ENCODE measurements around the gene TNNI3K.

TNNI3K gene

DNA sequence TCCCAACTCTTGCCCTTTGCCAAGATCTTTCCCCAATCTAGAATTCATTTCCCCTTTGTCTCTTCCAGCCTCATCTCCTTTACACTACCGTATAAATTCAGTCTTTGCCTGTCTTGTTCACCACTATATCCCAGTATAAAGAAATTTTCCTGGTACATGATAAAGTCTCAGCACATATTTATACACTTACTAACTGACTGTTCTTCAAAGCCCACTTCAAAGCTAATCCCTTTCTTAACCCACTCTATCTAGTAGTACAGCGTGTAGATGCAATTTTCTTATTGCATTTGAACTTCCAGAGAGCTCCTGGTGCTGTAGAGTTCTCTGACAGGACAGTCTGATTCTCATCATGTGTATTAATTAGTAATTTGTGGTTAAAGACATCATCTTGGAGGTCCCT lies 199.1 kb downstream of the TNNI3K start:
- DNase-seq (ENCODE audit: low spot score), result no peak

GRCh38 chr1:74436078-74436477 lies 200.9 kb downstream of the TNNI3K start:
- DNase-seq (ENCODE audit: low spot score), result no peak

GRCh38 chr1:74437035-74437434 lies 201.8 kb downstream of the TNNI3K start:
- no peak for DNase-seq (ENCODE audit: low spot score)

DNA sequence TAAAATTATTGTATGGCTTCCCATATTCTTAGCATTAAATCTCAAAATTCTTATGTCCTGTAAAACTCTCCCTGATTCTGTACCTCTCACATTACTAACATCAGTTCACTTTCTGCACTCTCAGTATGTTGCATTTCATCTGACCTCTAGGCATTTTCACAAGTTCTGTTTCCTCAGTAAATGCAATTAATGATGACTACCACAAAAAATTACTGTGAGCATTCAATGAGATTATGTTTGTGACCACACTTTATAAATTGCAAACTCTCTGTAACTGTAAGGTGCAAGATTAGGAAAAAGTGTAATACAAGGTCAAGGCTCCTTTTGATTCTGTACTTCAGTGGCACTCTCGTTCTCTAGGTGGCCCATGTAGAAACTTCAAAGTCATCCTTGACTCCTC lies 216.8 kb downstream of the TNNI3K start:
- DNase-seq (ENCODE audit: low spot score), result no peak

DNA sequence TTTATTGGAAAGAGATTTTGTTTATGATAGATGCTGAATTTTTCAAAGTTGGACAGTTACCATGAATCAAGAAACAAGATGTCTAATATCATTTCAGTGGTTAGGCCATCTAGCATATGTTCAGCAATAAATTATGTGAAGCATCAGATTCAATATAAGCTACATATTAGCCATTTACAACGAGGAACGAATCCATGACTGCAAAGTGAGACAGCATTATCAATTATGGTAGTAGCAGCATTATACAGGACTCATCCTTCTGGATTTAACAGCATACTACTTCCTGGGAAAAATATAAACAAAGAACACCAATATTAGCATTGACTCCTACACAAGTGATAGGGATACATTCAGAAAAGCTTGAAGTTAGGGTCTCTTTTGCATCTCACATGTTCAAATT lies 218.1 kb downstream of the TNNI3K start:
- no peak for DNase-seq (ENCODE audit: low spot score)

DNA sequence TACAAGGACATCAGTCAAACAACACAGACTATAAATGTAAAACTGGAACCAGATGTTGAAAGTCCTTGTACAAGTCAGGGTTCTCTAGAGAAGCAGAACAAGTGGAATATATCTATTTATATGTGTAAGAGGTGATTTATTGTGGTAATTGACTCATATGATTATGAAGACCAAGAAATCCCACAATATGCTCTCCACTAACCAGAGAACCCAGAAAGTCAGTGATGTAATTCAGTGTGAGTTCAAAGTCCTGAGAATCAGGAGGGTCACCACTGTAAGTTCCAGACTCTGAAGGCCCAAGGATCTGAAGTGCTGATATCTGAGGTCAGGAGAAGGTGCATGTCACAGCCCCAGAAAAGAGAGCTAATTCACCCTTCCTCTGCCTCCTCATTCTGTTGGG lies 220.2 kb downstream of the TNNI3K start:
- no peak for DNase-seq (ENCODE audit: low spot score)

DNA sequence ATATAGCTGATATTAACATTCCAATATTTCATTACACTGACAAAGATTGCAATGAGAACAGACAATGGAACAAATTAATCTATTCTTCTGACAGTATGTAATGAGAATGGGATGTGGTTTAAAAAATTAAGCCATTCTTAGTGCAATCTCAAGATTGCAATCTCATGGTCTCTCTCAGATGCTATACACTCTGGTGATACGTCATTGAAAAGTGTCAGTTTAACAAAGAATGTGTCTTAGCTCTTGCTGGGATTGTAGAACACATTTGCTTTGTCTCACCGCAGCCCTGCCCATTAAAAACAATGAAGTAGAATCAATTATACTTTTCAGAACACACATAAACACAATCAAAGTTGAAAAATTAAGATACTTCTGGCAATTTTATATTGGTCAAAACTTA lies 222.1 kb downstream of the TNNI3K start:
- DNase-seq (ENCODE audit: low spot score), result no peak

- no peak for DNase-seq (ENCODE audit: low spot score)
Measured at GRCh38 chr1:74463333-74463988, 228.3 kb downstream of the TNNI3K start.

- no peak for DNase-seq (ENCODE audit: low spot score)
Measured at GRCh38 chr1:74464037-74464436, 228.8 kb downstream of the TNNI3K start.

GRCh38 chr1:74465193-74465681 lies 230.1 kb downstream of the TNNI3K start:
- no peak for DNase-seq (ENCODE audit: low spot score)

- no peak for DNase-seq (ENCODE audit: low spot score)
Measured at GRCh38 chr1:74467786-74468377, 232.7 kb downstream of the TNNI3K start.

GRCh38 chr1:74468982-74469603 lies 233.9 kb downstream of the TNNI3K start:
- no peak for DNase-seq (ENCODE audit: low spot score)

GRCh38 chr1:74470251-74470650 lies 235.1 kb downstream of the TNNI3K start:
- no peak for DNase-seq (ENCODE audit: low spot score)

DNA sequence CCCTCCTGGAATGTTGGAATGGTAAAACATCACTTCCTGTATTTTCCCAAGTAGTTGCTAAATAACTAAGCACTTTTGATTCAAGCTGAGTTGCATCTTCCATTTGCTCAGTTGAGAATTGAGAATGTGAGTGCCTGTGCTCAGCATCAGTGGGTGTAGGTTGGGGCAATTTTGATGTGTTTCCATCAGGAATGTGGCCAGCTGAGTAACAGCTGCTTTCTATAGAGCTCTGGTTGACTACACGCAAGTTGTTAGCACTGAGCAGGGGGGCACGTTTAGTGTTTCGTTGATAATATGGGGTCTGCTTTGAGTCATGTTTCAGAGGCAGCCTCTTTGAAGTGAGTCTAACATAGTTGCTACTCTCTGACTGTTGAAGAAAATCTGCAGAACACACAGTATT lies 235.7 kb downstream of the TNNI3K start:
- DNase-seq (ENCODE audit: low spot score), result no peak

GRCh38 chr1:74471470-74471869 lies 236.3 kb downstream of the TNNI3K start:
- DNase-seq (ENCODE audit: low spot score), result no peak

GRCh38 chr1:74474585-74474984 lies 239.4 kb downstream of the TNNI3K start:
- no peak for DNase-seq (ENCODE audit: low spot score)

DNA sequence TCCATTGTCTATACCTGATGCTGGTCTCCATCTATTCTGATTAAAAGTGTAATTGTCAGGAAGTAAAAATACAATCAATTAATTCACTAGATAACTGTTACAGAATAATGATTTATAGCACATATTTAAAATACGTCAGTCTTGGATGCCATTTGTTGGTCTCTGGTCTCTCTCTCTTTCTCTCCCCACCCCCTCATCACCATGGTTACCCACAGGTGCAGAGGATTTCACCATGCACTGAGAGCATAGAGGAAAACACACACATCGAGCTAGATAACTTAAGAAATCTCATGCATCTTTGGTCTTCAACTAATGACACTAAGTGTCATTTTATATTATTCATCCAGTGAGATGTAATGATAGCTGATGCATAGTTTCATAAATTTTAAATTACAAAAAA lies 243.8 kb downstream of the TNNI3K start:
- no peak for DNase-seq (ENCODE audit: low spot score)

GRCh38 chr1:74480068-74480467 lies 244.9 kb downstream of the TNNI3K start:
- no peak for DNase-seq (ENCODE audit: low spot score)

- no peak for DNase-seq (ENCODE audit: low spot score)
Measured at GRCh38 chr1:74481607-74482006, 246.4 kb downstream of the TNNI3K start.

- DNase-seq (ENCODE audit: low spot score), result no peak
Measured at GRCh38 chr1:74485622-74486021, 250.4 kb downstream of the TNNI3K start.

DNA sequence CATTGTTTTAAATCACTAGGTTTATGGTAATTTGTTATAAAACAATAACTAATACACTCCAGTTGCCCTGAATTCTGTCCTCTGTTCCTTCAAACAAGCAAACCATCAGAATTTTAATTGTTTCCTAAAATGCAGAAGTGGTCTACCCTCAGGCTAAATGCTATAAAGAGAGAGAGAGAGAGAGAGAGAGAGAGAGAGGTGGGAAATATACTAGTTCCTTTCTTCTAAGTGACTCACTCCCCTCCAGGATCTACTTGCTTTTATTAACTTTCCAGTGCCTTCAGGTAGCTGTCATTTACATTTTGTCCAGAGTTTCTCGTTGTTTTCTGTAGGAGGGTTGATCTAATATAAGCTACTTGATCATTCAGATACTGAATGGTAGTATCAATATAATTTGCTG lies 250.8 kb downstream of the TNNI3K start:
- no peak for DNase-seq (ENCODE audit: low spot score)

DNA sequence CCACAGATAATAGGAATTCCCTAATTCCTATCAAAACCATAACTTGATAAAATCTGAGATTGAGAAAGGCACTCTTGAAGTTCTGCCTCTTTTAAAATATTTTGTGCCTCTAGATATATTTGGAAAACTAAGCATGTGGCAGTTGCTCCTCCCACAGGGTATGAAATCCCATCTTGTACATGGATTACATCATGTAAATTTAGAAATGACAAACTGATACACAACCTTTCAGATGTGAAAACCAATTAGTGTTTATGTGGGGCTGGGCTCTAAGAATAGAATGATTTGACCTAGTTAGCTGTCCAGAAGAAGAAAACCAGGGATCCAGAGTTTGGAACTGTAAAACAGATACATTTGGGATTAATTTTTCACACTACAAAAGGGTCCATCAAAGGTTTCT lies 261.5 kb downstream of the TNNI3K start:
- DNase-seq (ENCODE audit: low spot score), result no peak

- DNase-seq (ENCODE audit: low spot score), result no peak
Measured at GRCh38 chr1:74498901-74499300, 263.7 kb downstream of the TNNI3K start.

DNA sequence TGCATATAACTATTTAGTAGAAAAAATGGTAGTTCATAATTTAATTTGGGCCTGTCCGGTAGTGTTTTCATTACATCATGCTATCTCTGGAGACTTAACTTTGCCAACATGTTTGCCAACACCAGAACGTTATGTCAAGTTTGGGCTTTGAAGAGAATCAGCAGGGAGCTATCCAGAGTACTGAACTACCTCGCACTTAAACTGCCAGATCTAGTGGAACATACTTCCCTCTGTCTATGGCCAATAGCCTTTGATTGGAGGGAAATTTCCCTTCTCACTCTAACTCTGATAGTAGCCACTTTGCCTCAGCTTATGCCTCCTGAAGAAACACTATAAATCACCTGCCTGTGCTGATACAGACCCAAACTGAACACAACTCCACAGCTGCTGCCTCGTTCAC lies 267.2 kb downstream of the TNNI3K start:
- no peak for DNase-seq (ENCODE audit: low spot score)

Data from hematopoietic multipotent progenitor cell treated with erythropoietin and hydrocortisone succinate and interleukin-3 and kit ligand, for 17 days (in vitro differentiated cells).